ENCODE measurements around the gene ACOT2. TPM values are rescaled to one million over a fixed set of nuclear protein-coding genes. Genes with fewer than 3 reads are reported as not detected.
A peak's percentile ranks its signal among the peaks of the same experiment; 100 is the strongest.

The ACOT2 gene
- total RNA-seq, 1 donor from 2014 or later = 52.9 TPM

- Histone ChIP-seq H3K9me3 (no peaks in the 10 kb centered on the region), H3K36me3 (no peaks in the 10 kb centered on the region), H3K4me1 (peaks cover 8% of the 10 kb centered on the region), H3K27me3 (ENCODE audit: low read depth) (no peaks in the 10 kb centered on the region), H3K4me3 (peak within 1 kb of the TSS; percentile 70), H3K27ac (peak within 1 kb of the TSS; percentile 87)
- ATAC-seq (peak; percentile 95), DNase-seq (peak; percentile 83)
- intact Hi-C loops (cut with DNase I) = no loop called here
- no peak for TF ChIP-seq CTCF (IDR thresholded peaks at IDR 0.05)
These were observed 43.5 kb downstream of the ACOT2 start, which contains the start of gene ACOT6 for GRCh38 chr14:73612339-73613045. Gene ACOT6, plus strand, starts transcription at chr14:73612517. Its CDS starts 55 bp downstream, at chr14:73612572.

- Histone ChIP-seq H3K36me3 (no peaks in the 10 kb centered on the region), H3K4me1 (peaks cover 8% of the 10 kb centered on the region), H3K27ac (peak overlapping the region; percentile 87), H3K4me3 (peak overlapping the region; percentile 70), H3K9me3 (no peaks in the 10 kb centered on the region), H3K27me3 (ENCODE audit: low read depth) (no peaks in the 10 kb centered on the region)
- DNase-seq (no peak), ATAC-seq (peak; percentile 35 to 47)
- intact Hi-C loops (cut with DNase I) = no loop called here
- no peak for TF ChIP-seq CTCF (IDR thresholded peaks at IDR 0.05)
These were observed 44.0 kb downstream of the ACOT2 start for GRCh38 chr14:73613046-73613383.

- Histone ChIP-seq H3K4me3 (peak overlapping the region; percentile 70), H3K27me3 (ENCODE audit: low read depth) (no peaks in the 10 kb centered on the region), H3K4me1 (peaks cover 8% of the 10 kb centered on the region), H3K27ac (no peak overlapping the region), H3K9me3 (no peaks in the 10 kb centered on the region), H3K36me3 (no peaks in the 10 kb centered on the region)
- no peak for TF ChIP-seq CTCF (IDR thresholded peaks at IDR 0.05)
- ATAC-seq (no peak), DNase-seq (no peak)
- intact Hi-C loops (cut with DNase I) = no loop called here
These were observed 44.5 kb downstream of the ACOT2 start for GRCh38 chr14:73613419-73613963.

GRCh38 chr14:73616831-73617230 is 47.8 kb downstream of the ACOT2 start:
- Histone ChIP-seq H3K9me3 (no peaks in the 10 kb centered on the region), H3K4me1 (peaks cover 6% of the 10 kb centered on the region), H3K36me3 (no peaks in the 10 kb centered on the region), H3K27me3 (ENCODE audit: low read depth) (no peaks in the 10 kb centered on the region), H3K4me3 (no peak overlapping the region), H3K27ac (no peak overlapping the region)
- TF ChIP-seq CTCF (IDR thresholded peaks at IDR 0.05) = no peak
- ATAC-seq (no peak), DNase-seq (no peak)
- intact Hi-C loops (cut with DNase I) = no loop called here

- Histone ChIP-seq H3K4me3 (no peak overlapping the region), H3K4me1 (no peaks in the 10 kb centered on the region), H3K27me3 (ENCODE audit: low read depth) (no peaks in the 10 kb centered on the region), H3K36me3 (no peaks in the 10 kb centered on the region), H3K27ac (no peak overlapping the region), H3K9me3 (no peaks in the 10 kb centered on the region)
- no peak for ATAC-seq
- TF ChIP-seq CTCF (IDR thresholded peaks at IDR 0.05) = no peak
- intact Hi-C loops (cut with DNase I) = no loop called here
- DNase-seq = no peak
These were observed 50.5 kb downstream of the ACOT2 start for GRCh38 chr14:73619524-73619923.
